Gastroesophageal sphincter (tissue), 3 donors: ENCODE results near the gene NFATC2.

ENCODE experiments used
- EP300 ChIP-seq: sonication (generic); formaldehyde crosslinking; IDR thresholded peaks from one replicate; pipeline ENCODE4 v1.6.1; 2017; ENCODE audit warnings: antibody characterized with exemption, mild to moderate bottlenecking
- POLR2A ChIP-seq, 2 donors: fragments of 450-650 bp; IDR thresholded peaks; one replicate each; pipeline ENCODE4 v1.6.1; 2017; ENCODE audit warnings: antibody characterized with exemption in 2 of 2, mild to moderate bottlenecking in 2 of 2, moderate library complexity in 1 of 2
- POLR2AphosphoS5 ChIP-seq: sonication (generic); formaldehyde crosslinking; IDR thresholded peaks from one replicate; pipeline ENCODE4 v1.6.1; 2017; ENCODE audit warnings: antibody characterized with exemption
- TF ChIP-seq, protein P1 (sequence below), 4 experiments: fragments of 200-600 bp in 2 of 4; fragments of 450-650 bp in 2 of 4; sonication (generic) in 1 of 4; IDR thresholded peaks; one replicate each; pipeline ENCODE4 v1.5.1; 2017 to 2019; ENCODE audit warnings: antibody characterized with exemption in 4 of 4, mild to moderate bottlenecking in 2 of 4, moderate library complexity in 2 of 4

DNA sequence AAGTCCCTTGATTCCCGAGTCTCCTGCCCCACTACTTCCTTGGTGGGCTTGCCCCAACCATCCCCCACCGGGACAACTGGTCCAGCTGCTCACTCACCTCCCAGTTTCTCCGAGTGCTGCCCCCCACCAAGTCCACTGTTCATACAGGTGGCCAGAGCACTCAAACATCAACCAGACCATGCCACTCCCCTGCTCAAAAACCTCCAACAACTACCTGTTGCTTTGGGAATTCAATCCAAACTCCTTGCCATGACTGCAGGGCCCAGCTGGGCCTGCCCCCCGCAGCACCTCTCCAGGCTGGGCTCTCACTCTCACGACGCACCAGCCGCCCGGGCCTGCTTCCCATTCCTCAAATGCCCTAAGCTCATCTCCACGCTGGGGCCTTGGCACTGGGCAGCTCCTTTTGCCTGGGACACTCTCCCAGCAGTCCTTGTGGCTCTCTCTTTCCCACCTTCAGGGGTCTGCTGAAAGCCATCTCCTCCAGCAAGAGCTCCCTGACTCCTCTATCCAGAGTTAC, 97.5 kb downstream of the NFATC2 start:
- TF ChIP-seq, protein P1, sequence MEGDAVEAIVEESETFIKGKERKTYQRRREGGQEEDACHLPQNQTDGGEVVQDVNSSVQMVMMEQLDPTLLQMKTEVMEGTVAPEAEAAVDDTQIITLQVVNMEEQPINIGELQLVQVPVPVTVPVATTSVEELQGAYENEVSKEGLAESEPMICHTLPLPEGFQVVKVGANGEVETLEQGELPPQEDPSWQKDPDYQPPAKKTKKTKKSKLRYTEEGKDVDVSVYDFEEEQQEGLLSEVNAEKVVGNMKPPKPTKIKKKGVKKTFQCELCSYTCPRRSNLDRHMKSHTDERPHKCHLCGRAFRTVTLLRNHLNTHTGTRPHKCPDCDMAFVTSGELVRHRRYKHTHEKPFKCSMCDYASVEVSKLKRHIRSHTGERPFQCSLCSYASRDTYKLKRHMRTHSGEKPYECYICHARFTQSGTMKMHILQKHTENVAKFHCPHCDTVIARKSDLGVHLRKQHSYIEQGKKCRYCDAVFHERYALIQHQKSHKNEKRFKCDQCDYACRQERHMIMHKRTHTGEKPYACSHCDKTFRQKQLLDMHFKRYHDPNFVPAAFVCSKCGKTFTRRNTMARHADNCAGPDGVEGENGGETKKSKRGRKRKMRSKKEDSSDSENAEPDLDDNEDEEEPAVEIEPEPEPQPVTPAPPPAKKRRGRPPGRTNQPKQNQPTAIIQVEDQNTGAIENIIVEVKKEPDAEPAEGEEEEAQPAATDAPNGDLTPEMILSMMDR (IDR thresholded peaks at IDR 0.05): no peak
- no peak for TF ChIP-seq POLR2AphosphoS5
- TF ChIP-seq POLR2A (IDR thresholded peaks at IDR 0.05): no peak
- no peak for TF ChIP-seq EP300
